GM23338 (cell line): ENCODE results near the gene CD247. TPM values are rescaled to one million over a fixed set of nuclear protein-coding genes. Genes with fewer than 3 reads are reported as not detected.

ENCODE experiments used
- ATAC-seq: fragments of 200-7000 bp; cut with Tn5 transposase; 3 replicates; pipeline ENCODE4 v1.9.1; 2020
- DNase-seq: peaks from one replicate; pipeline ENCODE4 v3.0.0-alpha.2; 2015; ENCODE audit warnings: low spot score
- H2AFZ ChIP-seq: fragments of 200-600 bp; sonication (generic); 2 replicates; pipeline ENCODE4 v1.8.0; 2016; ENCODE audit warnings: antibody characterized with exemption, mild to moderate bottlenecking, moderate library complexity
- H3F3A ChIP-seq: fragments of 200-600 bp; sonication (generic); replicated peaks from 2 replicates; pipeline ENCODE4 v1.8.0; 2017; ENCODE audit warnings: antibody characterized with exemption, mixed run types, low read depth
- H3K27ac ChIP-seq: fragments of 200-600 bp; sonication (generic); 2 replicates; pipeline ENCODE4 v1.6.1; 2016; ENCODE audit warnings: low read depth
- H3K27me3 ChIP-seq: fragments of 200-600 bp; sonication (generic); 2 replicates; pipeline ENCODE4 v1.8.0; 2016; ENCODE audit warnings: mild to moderate bottlenecking, mixed run types, moderate library complexity; ENCODE audit not compliant: insufficient read depth
- H3K36me3 ChIP-seq: fragments of 200-600 bp; sonication (generic); 2 replicates; pipeline ENCODE4 v1.8.0; 2016; ENCODE audit warnings: mild to moderate bottlenecking; ENCODE audit not compliant: insufficient read depth
- H3K4me1 ChIP-seq: fragments of 200-600 bp; sonication (generic); 2 replicates; pipeline ENCODE4 v1.8.0; 2016; ENCODE audit warnings: mild to moderate bottlenecking, moderate library complexity; ENCODE audit not compliant: insufficient read depth
- H3K4me2 ChIP-seq: fragments of 200-600 bp; sonication (generic); 2 replicates; pipeline ENCODE4 v1.7.1; 2017; ENCODE audit warnings: mixed run types
- H3K4me3 ChIP-seq: fragments of 200-600 bp; sonication (generic); 2 replicates; pipeline ENCODE4 v1.6.1; 2016; ENCODE audit warnings: mixed run types
- H3K79me2 ChIP-seq: fragments of 200-600 bp; sonication (generic); replicated peaks from 2 replicates; pipeline ENCODE4 v1.8.0; 2017; ENCODE audit warnings: mild to moderate bottlenecking; ENCODE audit not compliant: insufficient read depth
- H3K9me2 ChIP-seq: fragments of 200-600 bp; sonication (generic); 2 replicates; pipeline ENCODE4 v1.8.0; 2017; ENCODE audit not compliant: insufficient read depth
- H4K20me1 ChIP-seq: fragments of 200-600 bp; sonication (generic); replicated peaks from 2 replicates; pipeline ENCODE4 v1.8.0; 2017; ENCODE audit warnings: mild to moderate bottlenecking; ENCODE audit not compliant: insufficient read depth
- H3K27ac Mint-ChIP-seq: 2 replicates; pipeline ENCODE4 v1.8.0; 2020; ENCODE audit warnings: inconsistent platforms, mild to moderate bottlenecking, moderate library complexity, mixed read lengths
- H3K27me3 Mint-ChIP-seq: 3 replicates; pipeline ENCODE4 v1.8.0; 2022; ENCODE audit warnings: low read depth, mild to moderate bottlenecking, moderate library complexity, mixed read lengths, inconsistent platforms; ENCODE audit not compliant: insufficient read depth, poor library complexity
- H3K36me3 Mint-ChIP-seq: 3 replicates; pipeline ENCODE4 v1.8.0; 2021; ENCODE audit warnings: low read depth, mild to moderate bottlenecking, inconsistent platforms, moderate library complexity, mixed read lengths
- H3K4me1 Mint-ChIP-seq: 3 replicates; pipeline ENCODE4 v1.8.0; 2020; ENCODE audit warnings: mild to moderate bottlenecking, inconsistent platforms, mixed read lengths
- H3K4me3 Mint-ChIP-seq: 3 replicates; pipeline ENCODE4 v1.8.0; 2021; ENCODE audit warnings: moderate library complexity, mild to moderate bottlenecking, inconsistent platforms, mixed read lengths
- H3K9me3 Mint-ChIP-seq: 3 replicates; pipeline ENCODE4 v1.8.0; 2020; ENCODE audit warnings: moderate library complexity, mild to moderate bottlenecking, inconsistent platforms, mixed read lengths
- CREB1 ChIP-seq: fragments of 250-450 bp; sonication (Bioruptor Pico); IDR thresholded peaks from 2 replicates; pipeline ENCODE4 v1.5.0; 2020; ENCODE audit warnings: low read depth, mild to moderate bottlenecking, moderate library complexity
- EZH2 ChIP-seq: fragments of 200-600 bp; sonication (generic); IDR thresholded peaks from one replicate; pipeline ENCODE4 v1.8.0; 2017; ENCODE audit warnings: antibody characterized with exemption, mild to moderate bottlenecking, low read depth; ENCODE audit not compliant: unreplicated experiment
- EZH2phosphoT487 ChIP-seq: fragments of 200-600 bp; sonication (generic); IDR thresholded peaks from one replicate; pipeline ENCODE4 v1.8.1; 2018; ENCODE audit warnings: antibody characterized with exemption; ENCODE audit not compliant: unreplicated experiment
- POLR2AphosphoS5 ChIP-seq: IDR thresholded peaks from 2 replicates; pipeline ENCODE4 v1.6.1; 2016; ENCODE audit warnings: antibody characterized with exemption, low read depth
- STAT1 ChIP-seq: IDR thresholded peaks from one replicate; pipeline ENCODE4 v1.6.1; 2016; ENCODE audit warnings: antibody characterized with exemption; ENCODE audit not compliant: unreplicated experiment
- ZNF114 ChIP-seq: fragments of 250-450 bp; sonication (Bioruptor Pico); IDR thresholded peaks from 2 replicates; pipeline ENCODE4 v1.5.0; 2020; ENCODE audit warnings: mild to moderate bottlenecking, moderate library complexity
- ZNF331 ChIP-seq: fragments of 250-450 bp; sonication (Bioruptor Pico); IDR thresholded peaks from 2 replicates; pipeline ENCODE4 v1.5.0; 2020; ENCODE audit warnings: low read depth, mild to moderate bottlenecking, moderate library complexity
- polyA plus RNA-seq: library from polyadenylated mRNA; unstranded; fragments of >200 nt; fragmentation: Nextera tagmentation; extraction: Ambion mirVana; gene quantifications from 2 replicates; pipeline ENCODE4 v1.2.1, GENCODE V29; 2016
- total RNA-seq: library from RNA; depleted of rRNA; stranded (reverse); fragments of >200 nt; shearing (Covaris generic); gene quantifications from 2 replicates; pipeline ENCODE4 v1.2.3, GENCODE V29; 2014
- TF ChIP-seq, protein P1 (sequence below): IDR thresholded peaks from one replicate; pipeline ENCODE4 v1.6.1; 2018; ENCODE audit warnings: antibody characterized with exemption; ENCODE audit not compliant: unreplicated experiment
- TF ChIP-seq, protein P2 (sequence below), 2 experiments: fragments of 200-600 bp in 1 of 2; sonication (generic) in 1 of 2; conservative IDR thresholded peaks; 2 replicates each; pipeline versions ENCODE4 v1.5.1 to v1.6.1; 2016 to 2017; ENCODE audit warnings: antibody characterized with exemption in 2 of 2, low read depth in 2 of 2, mild to moderate bottlenecking in 2 of 2, moderate library complexity in 1 of 2
- TF ChIP-seq, protein P3 (sequence below): IDR thresholded peaks from 2 replicates; pipeline ENCODE4 v1.6.1; 2016; ENCODE audit warnings: antibody characterized with exemption

Gene CD247
- total and polyA plus RNA-seq, 2 experiments from 2014 or later = 1.2 to 1.4 TPM

- TF ChIP-seq, protein P1, sequence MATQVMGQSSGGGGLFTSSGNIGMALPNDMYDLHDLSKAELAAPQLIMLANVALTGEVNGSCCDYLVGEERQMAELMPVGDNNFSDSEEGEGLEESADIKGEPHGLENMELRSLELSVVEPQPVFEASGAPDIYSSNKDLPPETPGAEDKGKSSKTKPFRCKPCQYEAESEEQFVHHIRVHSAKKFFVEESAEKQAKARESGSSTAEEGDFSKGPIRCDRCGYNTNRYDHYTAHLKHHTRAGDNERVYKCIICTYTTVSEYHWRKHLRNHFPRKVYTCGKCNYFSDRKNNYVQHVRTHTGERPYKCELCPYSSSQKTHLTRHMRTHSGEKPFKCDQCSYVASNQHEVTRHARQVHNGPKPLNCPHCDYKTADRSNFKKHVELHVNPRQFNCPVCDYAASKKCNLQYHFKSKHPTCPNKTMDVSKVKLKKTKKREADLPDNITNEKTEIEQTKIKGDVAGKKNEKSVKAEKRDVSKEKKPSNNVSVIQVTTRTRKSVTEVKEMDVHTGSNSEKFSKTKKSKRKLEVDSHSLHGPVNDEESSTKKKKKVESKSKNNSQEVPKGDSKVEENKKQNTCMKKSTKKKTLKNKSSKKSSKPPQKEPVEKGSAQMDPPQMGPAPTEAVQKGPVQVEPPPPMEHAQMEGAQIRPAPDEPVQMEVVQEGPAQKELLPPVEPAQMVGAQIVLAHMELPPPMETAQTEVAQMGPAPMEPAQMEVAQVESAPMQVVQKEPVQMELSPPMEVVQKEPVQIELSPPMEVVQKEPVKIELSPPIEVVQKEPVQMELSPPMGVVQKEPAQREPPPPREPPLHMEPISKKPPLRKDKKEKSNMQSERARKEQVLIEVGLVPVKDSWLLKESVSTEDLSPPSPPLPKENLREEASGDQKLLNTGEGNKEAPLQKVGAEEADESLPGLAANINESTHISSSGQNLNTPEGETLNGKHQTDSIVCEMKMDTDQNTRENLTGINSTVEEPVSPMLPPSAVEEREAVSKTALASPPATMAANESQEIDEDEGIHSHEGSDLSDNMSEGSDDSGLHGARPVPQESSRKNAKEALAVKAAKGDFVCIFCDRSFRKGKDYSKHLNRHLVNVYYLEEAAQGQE = no peak
- TF ChIP-seq, protein P2, sequence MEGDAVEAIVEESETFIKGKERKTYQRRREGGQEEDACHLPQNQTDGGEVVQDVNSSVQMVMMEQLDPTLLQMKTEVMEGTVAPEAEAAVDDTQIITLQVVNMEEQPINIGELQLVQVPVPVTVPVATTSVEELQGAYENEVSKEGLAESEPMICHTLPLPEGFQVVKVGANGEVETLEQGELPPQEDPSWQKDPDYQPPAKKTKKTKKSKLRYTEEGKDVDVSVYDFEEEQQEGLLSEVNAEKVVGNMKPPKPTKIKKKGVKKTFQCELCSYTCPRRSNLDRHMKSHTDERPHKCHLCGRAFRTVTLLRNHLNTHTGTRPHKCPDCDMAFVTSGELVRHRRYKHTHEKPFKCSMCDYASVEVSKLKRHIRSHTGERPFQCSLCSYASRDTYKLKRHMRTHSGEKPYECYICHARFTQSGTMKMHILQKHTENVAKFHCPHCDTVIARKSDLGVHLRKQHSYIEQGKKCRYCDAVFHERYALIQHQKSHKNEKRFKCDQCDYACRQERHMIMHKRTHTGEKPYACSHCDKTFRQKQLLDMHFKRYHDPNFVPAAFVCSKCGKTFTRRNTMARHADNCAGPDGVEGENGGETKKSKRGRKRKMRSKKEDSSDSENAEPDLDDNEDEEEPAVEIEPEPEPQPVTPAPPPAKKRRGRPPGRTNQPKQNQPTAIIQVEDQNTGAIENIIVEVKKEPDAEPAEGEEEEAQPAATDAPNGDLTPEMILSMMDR (conservative IDR thresholded peaks at IDR 0.05; ENCODE audit: low read depth in 2 of 2) = no peak
- TF ChIP-seq CREB1 (CRISPR knock-in tag) = no peak
- TF ChIP-seq, protein P3, sequence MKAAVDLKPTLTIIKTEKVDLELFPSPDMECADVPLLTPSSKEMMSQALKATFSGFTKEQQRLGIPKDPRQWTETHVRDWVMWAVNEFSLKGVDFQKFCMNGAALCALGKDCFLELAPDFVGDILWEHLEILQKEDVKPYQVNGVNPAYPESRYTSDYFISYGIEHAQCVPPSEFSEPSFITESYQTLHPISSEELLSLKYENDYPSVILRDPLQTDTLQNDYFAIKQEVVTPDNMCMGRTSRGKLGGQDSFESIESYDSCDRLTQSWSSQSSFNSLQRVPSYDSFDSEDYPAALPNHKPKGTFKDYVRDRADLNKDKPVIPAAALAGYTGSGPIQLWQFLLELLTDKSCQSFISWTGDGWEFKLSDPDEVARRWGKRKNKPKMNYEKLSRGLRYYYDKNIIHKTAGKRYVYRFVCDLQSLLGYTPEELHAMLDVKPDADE = no peak
- TF ChIP-seq EZH2 = no peak
- TF ChIP-seq ZNF331 (CRISPR knock-in tag) = no peak
- TF ChIP-seq POLR2AphosphoS5 = no peak
- TF ChIP-seq EZH2phosphoT487 = no peak
- TF ChIP-seq ZNF114 (CRISPR knock-in tag) = no peak
- TF ChIP-seq STAT1 = no peak
Observed at GRCh38 chr1:167440776-167441175, 77.6 kb downstream of the CD247 start (continued).

DNA sequence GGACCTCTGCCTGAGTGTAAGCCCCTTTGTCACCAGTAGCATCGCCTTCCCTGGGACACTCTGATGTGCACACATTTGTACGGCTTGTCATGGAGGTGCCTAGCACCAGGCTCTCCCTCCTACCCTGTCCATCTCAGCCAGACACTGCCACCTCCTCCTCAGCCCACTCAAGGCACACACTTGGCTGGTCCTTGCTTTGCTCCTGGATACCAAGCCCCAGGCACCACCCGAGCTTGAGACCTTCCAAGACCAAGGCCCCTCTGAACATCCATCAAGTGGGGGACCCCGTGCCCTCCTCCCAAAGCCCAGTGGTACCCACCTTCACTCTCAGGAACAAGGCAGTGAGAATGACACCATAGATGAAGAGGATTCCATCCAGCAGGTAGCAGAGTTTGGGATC, 78.0 kb downstream of the CD247 start:
- DNase-seq (no peak), ATAC-seq (no peak)
- Mint-ChIP-seq H3K9me3 (no peaks in the 10 kb centered on the region), H3K36me3 (no peaks in the 10 kb centered on the region; the same call in 2 of the 3 replicates), H3K4me3 (no peak overlapping the region), H3K27me3 (peaks cover 37% of the 10 kb centered on the region), H3K27ac (no peak overlapping the region), H3K4me1 (peaks cover 4% of the 10 kb centered on the region; the same call in 2 of the 3 replicates)
- H4K20me1 ChIP-seq = no peaks in the 10 kb centered on the region
- H3K4me2 ChIP-seq = no peak overlapping the region
- 0 out of 2 replicates have a peak, but pooled peaks cover 4% of the 10 kb centered on the region for H3K4me1 ChIP-seq
- no peak overlapping the region for H3K4me3 ChIP-seq
- H3K79me2 ChIP-seq = no peaks in the 10 kb centered on the region
- H3K36me3 ChIP-seq = no peaks in the 10 kb centered on the region; the same call in 1 of the 2 replicates
- peaks cover 38% of the 10 kb centered on the region for H3K27me3 ChIP-seq
- no peaks in the 10 kb centered on the region for H3K9me2 ChIP-seq
- H3K27ac ChIP-seq = no peak overlapping the region
- no peak overlapping the region for H2AFZ ChIP-seq
- 0 out of 2 replicates have a peak, but pooled peaks cover 2% of the 10 kb centered on the region for H3F3A ChIP-seq
- TF ChIP-seq, protein P2 (conservative IDR thresholded peaks at IDR 0.05; ENCODE audit: low read depth in 2 of 2) = no peak
- TF ChIP-seq, protein P3 = no peak
